Activated CD4-positive, alpha-beta T cell treated with anti-CD3 and anti-CD28 coated beads, Interleukin-2, Interleukin-4, amounts not matched to agents 100 ng/mL and 50 ng/mL, durations not matched to agents 16 hours and 8 hours (primary cell): Measurements from ENCODE around the gene ZNF174.
A peak's percentile ranks its signal among the peaks of the same experiment; 100 is the strongest.

Experiments
- DNase-seq: peaks from one replicate; pipeline ENCODE4 v3.0.0-alpha.2; 2020; ENCODE audit warnings: low spot score

The ZNF174 gene

DNA sequence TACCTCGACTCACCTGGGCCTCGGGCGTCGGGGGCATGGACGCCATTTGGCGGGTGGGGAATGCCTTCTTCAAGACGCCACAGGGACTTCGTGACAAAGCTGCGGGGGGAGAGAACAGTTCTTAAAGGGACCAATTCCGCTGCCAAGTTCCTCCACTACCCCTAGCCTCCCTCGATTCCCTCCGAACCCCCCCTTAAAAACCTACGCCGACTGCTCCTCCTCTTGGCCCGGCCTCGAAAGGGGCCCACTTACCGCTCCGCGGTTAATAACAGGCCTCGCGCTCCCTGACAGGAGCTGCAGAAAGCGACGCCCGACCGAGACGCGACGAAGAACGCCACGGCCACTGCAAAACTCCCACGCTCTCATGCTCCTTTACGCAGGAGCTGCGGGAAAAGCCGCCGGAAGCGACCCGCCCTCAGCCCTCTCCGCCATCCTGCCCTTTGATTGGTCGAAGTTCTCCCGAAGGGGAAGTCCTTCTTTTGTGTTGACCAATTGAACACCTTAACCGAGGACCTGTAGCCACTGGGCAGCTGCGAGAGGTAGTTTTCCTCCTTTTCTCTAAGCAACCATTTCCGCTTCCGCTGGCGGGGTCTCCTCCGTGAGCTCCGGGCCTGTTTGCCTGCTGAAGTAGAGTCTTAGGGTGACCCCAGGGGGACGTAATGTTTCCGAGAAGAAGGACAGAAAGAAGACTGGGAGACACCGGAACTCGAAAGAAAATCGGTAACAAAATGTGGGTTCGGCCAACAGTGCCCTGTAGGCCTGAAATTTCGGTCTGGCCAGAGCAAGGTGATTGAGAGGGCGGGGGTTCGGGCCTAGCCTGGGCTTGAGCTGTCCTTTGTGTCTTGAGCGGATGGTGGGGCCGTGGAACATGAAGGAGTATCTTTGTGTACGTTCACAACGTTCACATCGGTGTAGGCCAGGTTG lies 42.4 kb downstream of the ZNF174 start, which contains the start of the genes NAA60 and ZNF597:
NAA60 (plus strand) TSS at position 573 of the 924 bp plus-strand sequence. CDS start 32,548 bp downstream, outside the sequence.
ZNF597 (minus strand) TSS at position 397 of the 924 bp plus-strand sequence; CDS start at position 46, 351 bp downstream.
- peak; percentile 91 for DNase-seq

DNA sequence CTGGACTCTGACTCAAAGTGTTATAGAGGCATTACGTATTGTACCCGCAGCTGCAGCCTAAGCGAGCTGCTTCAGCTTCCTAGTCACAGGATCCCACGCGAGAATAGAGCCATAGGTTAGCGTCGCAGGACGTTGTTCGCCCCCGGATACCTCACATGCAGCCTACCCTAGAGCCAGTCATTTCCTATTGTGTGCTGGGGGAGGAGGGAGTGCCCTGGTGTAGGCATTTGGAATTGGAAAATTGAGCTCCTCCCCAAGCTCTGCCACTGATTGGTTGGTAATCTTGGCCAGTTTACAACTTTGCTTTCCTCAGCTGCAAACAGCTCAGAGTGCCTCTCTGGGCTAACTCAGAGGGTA lies 43.0 kb downstream of the ZNF174 start:
- DNase-seq: peak; percentile 42

DNA sequence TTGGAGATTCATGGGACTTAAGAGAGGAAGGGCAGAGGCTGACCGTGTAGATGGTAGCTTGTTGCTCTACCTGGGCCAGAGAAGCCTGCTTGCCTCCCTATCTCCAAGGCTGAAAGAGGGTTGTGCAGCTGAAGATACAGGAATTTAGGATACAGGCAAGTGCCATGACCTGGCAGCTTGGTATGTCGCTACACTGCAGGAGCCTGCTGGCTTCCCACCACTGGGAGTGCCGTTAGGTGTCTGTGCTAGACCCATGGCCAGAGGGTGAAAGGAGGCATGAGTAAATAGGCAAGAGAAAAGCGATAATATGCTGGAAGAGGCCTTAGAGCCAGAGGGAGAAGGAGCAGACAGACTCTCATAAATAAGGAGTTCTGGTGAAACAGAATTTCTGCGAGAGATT lies 53.1 kb downstream of the ZNF174 start:
- no peak for DNase-seq

DNA sequence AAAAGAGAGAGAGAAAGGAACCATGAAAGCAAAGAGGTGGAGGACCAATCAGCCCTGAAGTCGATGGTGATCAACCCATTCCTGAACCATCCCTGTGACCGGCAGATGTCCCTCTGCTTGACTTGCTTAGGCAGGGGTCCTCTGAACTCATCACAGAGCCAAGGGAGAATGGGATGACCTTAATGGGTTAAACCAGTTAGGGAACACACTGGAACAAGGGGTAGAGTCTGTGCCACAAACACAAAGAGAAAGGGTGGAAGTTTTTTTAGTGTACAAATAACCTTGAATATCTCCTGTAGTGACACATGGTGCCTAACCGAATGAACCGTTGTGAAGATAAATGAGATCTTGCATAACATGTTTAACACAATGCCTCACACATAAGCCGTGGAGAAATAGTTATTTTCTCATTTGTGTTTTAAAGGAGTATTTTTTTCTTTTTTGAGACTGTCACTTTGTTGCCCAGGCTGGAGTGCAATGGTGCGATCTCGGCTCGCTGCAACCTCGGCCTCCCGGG lies 53.7 kb downstream of the ZNF174 start:
- DNase-seq: no peak

DNA sequence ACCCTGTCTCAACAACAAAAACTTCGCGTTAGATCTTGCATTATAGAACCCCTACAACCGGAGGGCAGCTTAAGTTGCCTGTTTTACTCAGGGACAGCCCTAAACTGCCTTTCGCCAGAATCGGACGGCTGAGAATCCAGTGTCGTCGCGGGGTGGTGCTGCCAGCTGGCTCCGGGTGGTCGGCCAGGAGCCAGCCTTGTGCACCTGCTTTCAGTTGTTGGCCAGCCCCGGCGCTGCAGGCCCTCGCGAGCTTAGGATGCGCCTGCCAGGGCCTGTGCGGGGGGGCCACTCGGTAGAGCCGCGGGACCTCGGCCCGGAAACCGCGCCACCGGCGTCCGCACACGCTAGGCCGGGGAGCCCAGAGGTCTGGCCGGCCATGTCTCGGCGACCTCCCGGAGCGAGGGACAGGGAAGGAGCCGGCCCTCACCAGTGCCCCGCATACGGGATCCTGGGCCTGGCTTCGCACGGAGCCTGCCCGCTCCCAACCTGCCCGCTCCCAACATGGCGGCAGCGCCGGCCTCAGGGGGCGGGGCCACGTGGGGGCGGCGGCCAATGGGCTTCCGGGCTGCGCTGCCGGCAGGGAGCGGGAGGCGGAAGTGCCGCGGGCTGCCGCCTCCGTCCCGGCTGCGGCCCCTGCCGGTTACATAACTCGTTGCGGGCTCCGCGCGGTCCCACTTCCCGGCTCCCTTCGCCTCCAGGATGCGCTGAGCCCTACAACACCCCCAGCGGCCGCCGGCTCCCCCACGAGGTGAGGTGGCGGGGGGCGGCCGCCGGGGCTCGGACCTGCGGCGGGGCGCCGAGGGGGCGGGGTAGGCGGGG lies 56.6 kb downstream of the ZNF174 start:
- peak; percentile 88 for DNase-seq

DNA sequence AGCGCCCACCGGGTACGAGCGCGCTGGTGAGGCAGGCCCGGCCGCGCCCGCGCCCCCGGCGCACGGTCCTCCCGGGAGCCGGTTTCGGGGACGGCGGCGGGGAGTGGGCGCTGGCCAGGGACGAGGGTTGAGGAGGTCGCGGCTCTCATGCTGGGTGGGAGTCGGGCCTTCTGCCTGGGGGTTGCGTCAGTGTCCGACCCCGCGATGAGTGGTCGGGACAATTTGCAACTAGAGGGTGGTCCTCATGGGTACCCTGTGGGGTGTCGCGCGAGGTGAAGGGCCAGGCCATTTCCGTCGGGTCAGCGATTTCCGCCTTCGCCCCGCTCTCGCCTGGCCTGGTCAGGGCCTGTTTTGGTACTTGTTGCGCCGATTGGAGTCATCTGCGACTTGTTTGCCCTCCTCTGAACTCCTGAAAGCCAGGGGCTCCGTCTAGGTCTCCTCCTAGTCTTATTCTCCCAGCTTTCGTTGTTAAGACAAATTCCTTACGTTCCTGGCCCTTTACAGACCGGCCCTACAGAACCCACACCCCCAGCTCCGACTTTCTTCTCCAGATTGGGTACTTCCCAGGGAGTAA lies 57.4 kb downstream of the ZNF174 start:
- no peak for DNase-seq

DNA sequence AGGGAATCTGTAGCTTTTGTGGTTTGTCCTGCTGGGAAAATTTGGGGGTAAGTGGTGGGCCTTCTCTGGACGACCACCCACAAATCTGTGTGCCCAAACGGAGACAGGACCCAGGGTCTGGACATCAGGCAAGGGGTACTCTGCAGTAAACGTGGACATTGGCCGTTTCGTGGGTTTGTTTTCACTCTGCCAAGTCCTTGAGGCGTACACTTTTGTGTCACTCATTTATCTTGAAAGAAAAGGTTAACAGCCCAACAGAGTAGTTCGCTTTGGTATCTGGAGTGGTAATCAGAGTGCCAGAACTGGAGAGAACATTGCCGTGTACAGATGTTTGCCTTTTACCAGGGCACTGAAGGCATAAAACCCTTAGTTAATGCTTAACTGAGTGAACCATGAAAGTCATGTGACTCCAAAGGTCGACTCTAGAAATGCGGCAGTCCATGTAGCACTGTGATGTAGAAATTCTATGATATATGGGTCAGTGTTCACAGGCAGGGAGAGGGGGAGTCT lies 57.9 kb downstream of the ZNF174 start:
- no peak for DNase-seq
